Activated CD4-positive, alpha-beta T cell treated with anti-CD3 and anti-CD28 coated beads for 24 hours (primary cell): Measurements from ENCODE around the gene GNAQ.

Experiments used
- DNase-seq, 2 donors: peaks; one replicate each; pipeline ENCODE4 v3.0.0-alpha.2; 2020; ENCODE audit warnings: low read depth in 2 of 2

The GNAQ gene

GRCh38 chr9:77944556-77945243 is 86.9 kb downstream of the GNAQ start:
- no peak for DNase-seq

GRCh38 chr9:77943057-77943456 is 88.6 kb downstream of the GNAQ start:
- no peak for DNase-seq

- no peak for DNase-seq
Measured at GRCh38 chr9:77939149-77939668, 92.4 kb downstream of the GNAQ start.

GRCh38 chr9:77938163-77938562 is 93.4 kb downstream of the GNAQ start:
- no peak for DNase-seq

GRCh38 chr9:77935974-77936373 is 95.6 kb downstream of the GNAQ start:
- no peak for DNase-seq

GRCh38 chr9:77935211-77935610 is 96.4 kb downstream of the GNAQ start:
- no peak for DNase-seq

GRCh38 chr9:77933976-77934375 is 97.6 kb downstream of the GNAQ start:
- no peak for DNase-seq

GRCh38 chr9:77933019-77933418 is 98.6 kb downstream of the GNAQ start:
- no peak for DNase-seq

GRCh38 chr9:77929942-77930341 is 101.7 kb downstream of the GNAQ start:
- DNase-seq, result no peak

- no peak for DNase-seq
Measured at GRCh38 chr9:77927265-77927664, 104.3 kb downstream of the GNAQ start.

- no peak for DNase-seq
Measured at GRCh38 chr9:77926371-77926878, 105.2 kb downstream of the GNAQ start.

GRCh38 chr9:77922591-77922990 is 109.0 kb downstream of the GNAQ start:
- no peak for DNase-seq

- no peak for DNase-seq
Measured at GRCh38 chr9:77917800-77918199, 113.8 kb downstream of the GNAQ start.

GRCh38 chr9:77916820-77917219 is 114.8 kb downstream of the GNAQ start:
- no peak for DNase-seq

GRCh38 chr9:77916410-77916819 is 115.2 kb downstream of the GNAQ start:
- no peak for DNase-seq

- DNase-seq, result no peak
Measured at GRCh38 chr9:77915744-77916143, 115.9 kb downstream of the GNAQ start.

GRCh38 chr9:77912895-77913693 is 118.5 kb downstream of the GNAQ start:
- DNase-seq, result no peak

- DNase-seq, result no peak
Measured at GRCh38 chr9:77911928-77912327, 119.7 kb downstream of the GNAQ start.

GRCh38 chr9:77910194-77910621 is 121.4 kb downstream of the GNAQ start:
- no peak for DNase-seq

GRCh38 chr9:77909306-77909705 is 122.3 kb downstream of the GNAQ start:
- no peak for DNase-seq

- no peak for DNase-seq
Measured at GRCh38 chr9:77908293-77908692, 123.3 kb downstream of the GNAQ start.

- no peak for DNase-seq
Measured at GRCh38 chr9:77907585-77907984, 124.0 kb downstream of the GNAQ start.

- no peak for DNase-seq
Measured at GRCh38 chr9:77906991-77907390, 124.6 kb downstream of the GNAQ start.
